DND-41 (cell line): ENCODE measurements around the gene EFNA4.

Experiments
- ATAC-seq: fragments of 200-7000 bp; cut with Tn5 transposase; 3 replicates; pipeline ENCODE4 v1.9.1; 2021; ENCODE audit warnings: low read depth; ENCODE audit not compliant: insufficient read depth
- DNase-seq: peaks from one replicate; pipeline ENCODE4 v3.0.0-alpha.2; 2020
- H2AFZ ChIP-seq: 2 replicates; pipeline ENCODE4 v1.6.0; 2012; ENCODE audit warnings: low read depth, low read length
- H3K27ac ChIP-seq: 2 replicates; pipeline ENCODE4 v1.5.1; 2012; ENCODE audit warnings: low read length, inconsistent platforms
- H3K27me3 ChIP-seq: fragments of 200-600 bp; sonication (generic); 2 replicates; pipeline ENCODE4 v1.6.0; 2012; ENCODE audit warnings: low read length, mild to moderate bottlenecking, inconsistent platforms; ENCODE audit not compliant: insufficient read depth, poor library complexity
- H3K36me3 ChIP-seq: 2 replicates; pipeline ENCODE4 v1.5.1; 2012; ENCODE audit warnings: low read length, inconsistent platforms; ENCODE audit not compliant: insufficient read depth
- H3K4me1 ChIP-seq: 2 replicates; pipeline ENCODE4 v1.5.1; 2012; ENCODE audit warnings: mild to moderate bottlenecking, low read length; ENCODE audit not compliant: insufficient read depth
- H3K4me2 ChIP-seq: 2 replicates; pipeline ENCODE4 v1.6.0; 2012; ENCODE audit warnings: mild to moderate bottlenecking, moderate library complexity, low read length, inconsistent platforms; ENCODE audit not compliant: insufficient read depth
- H3K4me3 ChIP-seq, 2 experiments: fragments of 200-600 bp in 1 of 2; shearing (Covaris generic) in 1 of 2; 2 replicates each; pipeline ENCODE4 v1.5.1; 2012 to 2016; ENCODE audit warnings: inconsistent platforms in 2 of 2, low read length in 2 of 2, mild to moderate bottlenecking in 2 of 2, low read depth in 1 of 2, moderate library complexity in 1 of 2
- H3K79me2 ChIP-seq: 2 replicates; pipeline ENCODE4 v1.6.0; 2012; ENCODE audit warnings: low read length, inconsistent platforms; ENCODE audit not compliant: insufficient read depth
- H3K9ac ChIP-seq: 2 replicates; pipeline ENCODE4 v1.6.0; 2012; ENCODE audit warnings: low read depth, mild to moderate bottlenecking, inconsistent platforms, low read length, moderate library complexity
- H3K9me3 ChIP-seq: 2 replicates; pipeline ENCODE4 v1.5.1; 2012; ENCODE audit warnings: low read length, moderate library complexity, mild to moderate bottlenecking, inconsistent platforms; ENCODE audit not compliant: insufficient read depth, severe bottlenecking
- H4K20me1 ChIP-seq: 2 replicates; pipeline ENCODE4 v1.6.0; 2012; ENCODE audit warnings: low read length; ENCODE audit not compliant: insufficient read depth
- CTCF ChIP-seq: IDR thresholded peaks from 2 replicates; pipeline ENCODE4 v1.5.1; 2012; ENCODE audit warnings: borderline replicate concordance, low read length, moderate library complexity, mild to moderate bottlenecking; ENCODE audit not compliant: poor library complexity, severe bottlenecking; ENCODE audit errors: extremely low read depth
- EZH2 ChIP-seq: IDR thresholded peaks from 3 replicates; pipeline ENCODE4 v1.6.1; 2012; ENCODE audit warnings: borderline replicate concordance, low read depth, mild to moderate bottlenecking, moderate library complexity, low read length, inconsistent platforms; ENCODE audit not compliant: severe bottlenecking

The EFNA4 gene

GRCh38 chr1:155079210-155079486 lies 15.6 kb downstream of the EFNA4 start:
- Histone ChIP-seq H4K20me1 (peaks cover 36% of the 10 kb centered on the region), H2AFZ (no peak overlapping the region), H3K4me3 (peak overlapping the region in 1 of 2 experiments; percentile 48; a peak in 2 of 4 replicates), H3K4me1 (peaks cover 38% of the 10 kb centered on the region), H3K79me2 (no peaks in the 10 kb centered on the region), H3K27ac (no peak overlapping the region), H3K4me2 (peak overlapping the region; percentile 67), H3K27me3 (peaks cover 73% of the 10 kb centered on the region), H3K9me3 (no peaks in the 10 kb centered on the region), H3K36me3 (no peaks in the 10 kb centered on the region), H3K9ac (peak overlapping the region; percentile 49; the same call in 1 of the 2 replicates)
- ATAC-seq (peak; percentile 8; the same call in 1 of the 3 replicates), DNase-seq (no peak)
- TF ChIP-seq CTCF (no peak), EZH2 (peak; percentile 77)

- H3K9me3 ChIP-seq, result no peaks in the 10 kb centered on the region
- peaks cover 43% of the 10 kb centered on the region for H3K4me1 ChIP-seq
- H3K9ac ChIP-seq, result peak overlapping the region; percentile 49; the same call in 1 of the 2 replicates
- H2AFZ ChIP-seq, result no peak overlapping the region
- ATAC-seq (no peak), DNase-seq (no peak)
- peak overlapping the region; percentile 67 for H3K4me2 ChIP-seq
- H3K79me2 ChIP-seq, result no peaks in the 10 kb centered on the region
- no peak for TF ChIP-seq CTCF
- no peak for TF ChIP-seq EZH2
- H3K4me3 ChIP-seq, result peak overlapping the region in 1 of 2 experiments; percentile 48; a peak in 2 of 4 replicates
- no peak overlapping the region for H3K27ac ChIP-seq
- peaks cover 40% of the 10 kb centered on the region for H4K20me1 ChIP-seq
- H3K27me3 ChIP-seq, result peaks cover 73% of the 10 kb centered on the region
- no peaks in the 10 kb centered on the region for H3K36me3 ChIP-seq
Measured at GRCh38 chr1:155079487-155080311, 16.2 kb downstream of the EFNA4 start.

GRCh38 chr1:155080312-155081228 lies 17.0 kb downstream of the EFNA4 start:
- H3K4me2 ChIP-seq, result peak overlapping the region; percentile 56
- H3K79me2 ChIP-seq, result no peaks in the 10 kb centered on the region
- DNase-seq, result peak; percentile 54
- no peak overlapping the region; the same call in 1 of the 2 replicates for H2AFZ ChIP-seq
- H3K27ac ChIP-seq, result no peak overlapping the region
- peaks cover 40% of the 10 kb centered on the region for H4K20me1 ChIP-seq
- H3K9ac ChIP-seq, result no peak overlapping the region; the same call in 1 of the 2 replicates
- peaks cover 46% of the 10 kb centered on the region for H3K4me1 ChIP-seq
- H3K9me3 ChIP-seq, result no peaks in the 10 kb centered on the region
- no peaks in the 10 kb centered on the region for H3K36me3 ChIP-seq
- TF ChIP-seq CTCF (no peak), EZH2 (peak; percentile 40)
- H3K27me3 ChIP-seq, result peaks cover 71% of the 10 kb centered on the region
- ATAC-seq, result no peak
- peak overlapping the region in 1 of 2 experiments; percentile 31; a peak in 2 of 4 replicates for H3K4me3 ChIP-seq
